Kidney epithelial cell (primary cell): ENCODE measurements around the gene ITGA4. TPM values are rescaled to one million over a fixed set of nuclear protein-coding genes. Genes with fewer than 3 reads are reported as not detected.

ENCODE experiments used
- DNase-seq: peaks from one replicate; pipeline ENCODE4 v3.0.0-alpha.2; 2010; ENCODE audit warnings: low read depth
- H3K27me3 ChIP-seq: 2 replicates; pipeline ENCODE4 v1.6.0; 2011; ENCODE audit warnings: low read length; ENCODE audit not compliant: control insufficient read depth, insufficient read depth
- H3K36me3 ChIP-seq: 2 replicates; pipeline ENCODE4 v1.5.1; 2011; ENCODE audit warnings: low read length; ENCODE audit not compliant: control insufficient read depth, insufficient read depth
- H3K4me3 ChIP-seq: 2 replicates; pipeline ENCODE4 v1.5.1; 2011; ENCODE audit warnings: low read depth, mild to moderate bottlenecking, control low read depth, low read length
- CTCF ChIP-seq: IDR thresholded peaks from 2 replicates; pipeline ENCODE4 v1.5.1; 2011; ENCODE audit warnings: mild to moderate bottlenecking, moderate library complexity, low read length, control low read depth, inconsistent platforms; ENCODE audit not compliant: insufficient read depth, poor library complexity, severe bottlenecking
- total RNA-seq: library from RNA; depleted of rRNA; stranded (reverse); fragments of >200 nt; gene quantifications from 2 replicates; pipeline ENCODE4 v1.2.3, GENCODE V29; 2015

ITGA4 gene
- total RNA-seq, 1 donor from 2014 or later, result 11.0 TPM

- no peak for TF ChIP-seq CTCF
- Histone ChIP-seq H3K4me3 (no peak overlapping the region), H3K27me3 (no peaks in the 10 kb centered on the region), H3K36me3 (no peaks in the 10 kb centered on the region)
- no peak for DNase-seq
Measured at GRCh38 chr2:181523756-181524155, 66.6 kb downstream of the ITGA4 start.

GRCh38 chr2:181526014-181526413 lies 68.8 kb downstream of the ITGA4 start:
- Histone ChIP-seq H3K27me3 (no peaks in the 10 kb centered on the region), H3K4me3 (no peak overlapping the region), H3K36me3 (no peaks in the 10 kb centered on the region)
- TF ChIP-seq CTCF, result no peak
- DNase-seq, result no peak

- DNase-seq, result no peak
- no peaks in the 10 kb centered on the region for H3K36me3 ChIP-seq
- no peak for TF ChIP-seq CTCF
Measured at GRCh38 chr2:181527058-181527457, 69.9 kb downstream of the ITGA4 start.

GRCh38 chr2:181528441-181528840 lies 71.3 kb downstream of the ITGA4 start:
- H3K36me3 ChIP-seq, result no peaks in the 10 kb centered on the region
- no peak for TF ChIP-seq CTCF
- DNase-seq, result no peak

More at GRCh38 chr2:181527058-181527457, 69.9 kb downstream of the ITGA4 start:
- H3K27me3 ChIP-seq, result no peaks in the 10 kb centered on the region
- H3K4me3 ChIP-seq, result no peak overlapping the region

GRCh38 chr2:181536730-181537129 lies 79.5 kb downstream of the ITGA4 start:
- H3K36me3 ChIP-seq, result no peaks in the 10 kb centered on the region
- TF ChIP-seq CTCF, result no peak
- H3K4me3 ChIP-seq, result no peak overlapping the region
- no peak for DNase-seq
- H3K27me3 ChIP-seq, result no peaks in the 10 kb centered on the region

More at GRCh38 chr2:181528441-181528840, 71.3 kb downstream of the ITGA4 start:
- Histone ChIP-seq H3K4me3 (no peak overlapping the region), H3K27me3 (no peaks in the 10 kb centered on the region)

GRCh38 chr2:181540421-181540820 lies 83.2 kb downstream of the ITGA4 start:
- Histone ChIP-seq H3K36me3 (no peaks in the 10 kb centered on the region), H3K4me3 (no peak overlapping the region), H3K27me3 (no peaks in the 10 kb centered on the region)
- no peak for DNase-seq
- no peak for TF ChIP-seq CTCF
